Ovary (tissue), 9 donors: ENCODE data around the gene SMAD3. TPM values are rescaled to one million over a fixed set of nuclear protein-coding genes. Genes with fewer than 3 reads are reported as not detected.

ENCODE experiments used
- DNase-seq, 5 donors: peaks; one replicate each; pipeline ENCODE4 v3.0.0-alpha.2; 2019 to 2020
- H3K27ac ChIP-seq, 2 donors: fragments of 200-600 bp; one replicate each; pipeline versions ENCODE4 v1.5.1 to v1.8.0; 2019 to 2022
- H3K27me3 ChIP-seq: fragments of 200-600 bp; one replicate; pipeline ENCODE4 v1.8.0; 2022
- H3K36me3 ChIP-seq: fragments of 200-600 bp; sonication (generic); one replicate; pipeline ENCODE4 v1.5.1; 2019
- H3K4me1 ChIP-seq: one replicate; pipeline ENCODE4 v1.8.1; 2013; ENCODE audit warnings: mild to moderate bottlenecking, moderate library complexity; ENCODE audit not compliant: insufficient read depth
- H3K4me3 ChIP-seq: fragments of 200-600 bp; sonication (generic); one replicate; pipeline ENCODE4 v1.5.1; 2017
- H3K9me3 ChIP-seq, 2 donors: fragments of 200-600 bp in 1 of 2; sonication (generic) in 1 of 2; one replicate each; pipeline versions ENCODE4 v1.5.1 to v1.8.1; 2013 to 2019; ENCODE audit warnings: mild to moderate bottlenecking in 1 of 2, moderate library complexity in 1 of 2
- EP300 ChIP-seq: sonication (generic); formaldehyde crosslinking; IDR thresholded peaks from one replicate; pipeline ENCODE4 v1.6.1; 2017; ENCODE audit warnings: antibody characterized with exemption
- POLR2A ChIP-seq: fragments of 450-650 bp; IDR thresholded peaks from one replicate; pipeline ENCODE4 v1.6.1; 2017; ENCODE audit warnings: antibody characterized with exemption, mild to moderate bottlenecking, moderate library complexity
- WGBS, 3 donors: extraction: QIAGEN DNeasy Blood & Tissue Kit in 1 of 3; methylation state at CpG; one replicate each; pipeline versions ENCODE4 v1.1.5 to v1.1.7; 2013 to 2017; 5-methylcytosine and 5-hydroxymethylcytosine counted together
- intact Hi-C, 4 donors: fragments of 100-400 bp; cut with DNase I; formaldehyde crosslinking; loops; one replicate each; pipeline versions ENCODE4 v1.11.0 to v1.15.1; 2022 to 2023
- polyA plus RNA-seq, 2 donors: library from polyadenylated mRNA; stranded (reverse); fragments of 200-250 nt in 1 of 2; fragments of 350-450 nt in 1 of 2; fragmentation: Illumina TruSeq in 1 of 2; extraction: RNeasy Lipid Tissue Mini Kit (QIAGEN cat#74804) in 1 of 2; gene quantifications; one replicate each; pipeline ENCODE4 v1.2.3, GENCODE V29; 2013 to 2014
- total RNA-seq, 7 donors: library from RNA; depleted of rRNA in 2 of 7; stranded (reverse); fragments of >200 nt in 2 of 7; fragmentation: NEBNext Ultra II Directional in 3 of 7; extraction: Animal tissue kit (Norgen Biotek cat#: 25700) in 3 of 7; gene quantifications; one replicate each; pipeline versions ENCODE4 v1.1.0 to v1.2.4, GENCODE V29; 2016 to 2023
- TF ChIP-seq, protein P1 (sequence below), 3 donors: fragments of 450-650 bp in 2 of 3; fragments of 200-600 bp in 1 of 3; IDR thresholded peaks; one replicate each; pipeline versions ENCODE4 v1.5.1 to v1.8.0; 2016 to 2022; ENCODE audit warnings: antibody characterized with exemption in 3 of 3, mild to moderate bottlenecking in 1 of 3
- donor health status: DM: no; HTN: no; CAD: no; lungs with moderate emphysema.
- donor health status: DM: no; HTN: no; CAD: no.
- donor health status: Bipolar disorder and iron deficiency.
- donor health status: DM: yes; HTN: yes; CAD: no.
- donor health status: DM: no; HTN: no; CAD: no.
- donor health status: DM: yes; HTN: yes; CAD: no.

The SMAD3 gene
- total and polyA plus RNA-seq, 9 donors = 18.7 to 78.6 (median 46.0) TPM

- Histone ChIP-seq H3K36me3 (no peaks in the 10 kb centered on the region), H3K27ac (peak overlapping the region in 1 of 2 donors; percentile 84), H3K9me3 (no peaks in the 10 kb centered on the region), H3K27me3 (no peaks in the 10 kb centered on the region), H3K4me1 (peaks cover 57% of the 10 kb centered on the region), H3K4me3 (no peak overlapping the region)
- intact Hi-C loops = loop anchor here in 2 of 4 donors (10.0 kb wide), 1 partner anchor 63 kb away; the partner anchor contains the start of gene SMAD3 (in 2 of the 2)
- TF ChIP-seq POLR2A (no peak), EP300 (no peak)
- TF ChIP-seq, protein P1, sequence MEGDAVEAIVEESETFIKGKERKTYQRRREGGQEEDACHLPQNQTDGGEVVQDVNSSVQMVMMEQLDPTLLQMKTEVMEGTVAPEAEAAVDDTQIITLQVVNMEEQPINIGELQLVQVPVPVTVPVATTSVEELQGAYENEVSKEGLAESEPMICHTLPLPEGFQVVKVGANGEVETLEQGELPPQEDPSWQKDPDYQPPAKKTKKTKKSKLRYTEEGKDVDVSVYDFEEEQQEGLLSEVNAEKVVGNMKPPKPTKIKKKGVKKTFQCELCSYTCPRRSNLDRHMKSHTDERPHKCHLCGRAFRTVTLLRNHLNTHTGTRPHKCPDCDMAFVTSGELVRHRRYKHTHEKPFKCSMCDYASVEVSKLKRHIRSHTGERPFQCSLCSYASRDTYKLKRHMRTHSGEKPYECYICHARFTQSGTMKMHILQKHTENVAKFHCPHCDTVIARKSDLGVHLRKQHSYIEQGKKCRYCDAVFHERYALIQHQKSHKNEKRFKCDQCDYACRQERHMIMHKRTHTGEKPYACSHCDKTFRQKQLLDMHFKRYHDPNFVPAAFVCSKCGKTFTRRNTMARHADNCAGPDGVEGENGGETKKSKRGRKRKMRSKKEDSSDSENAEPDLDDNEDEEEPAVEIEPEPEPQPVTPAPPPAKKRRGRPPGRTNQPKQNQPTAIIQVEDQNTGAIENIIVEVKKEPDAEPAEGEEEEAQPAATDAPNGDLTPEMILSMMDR (IDR thresholded peaks at IDR 0.05) = no peak
- peak in 2 of 5 donors; percentile 29 to 37 for DNase-seq
- 24 to 26% (median 24%) methylated on average over 4 of the region's 4 CpGs for WGBS, 3 donors
Measured at GRCh38 chr15:67127965-67128364, 62.6 kb downstream of the SMAD3 start.

DNA sequence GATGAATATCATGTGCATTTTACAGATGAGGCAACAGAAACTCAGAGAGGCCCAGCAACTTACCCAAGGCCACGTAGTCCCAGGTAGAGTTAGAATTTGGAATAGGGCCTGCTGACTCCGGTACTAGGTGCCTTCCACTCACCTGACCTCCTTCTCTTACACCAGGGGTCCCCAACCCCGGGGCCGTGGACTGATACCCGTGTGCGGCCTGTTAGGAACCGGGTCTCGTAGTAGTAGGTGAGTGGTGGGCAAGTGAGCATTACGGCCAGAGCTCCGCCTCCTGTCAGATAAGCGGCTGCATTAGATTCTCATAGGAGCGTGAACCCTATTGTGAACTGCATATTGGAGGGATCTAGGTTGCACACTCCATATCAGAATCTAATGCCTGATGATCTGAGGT is 64.8 kb downstream of the SMAD3 start:
- H3K27ac ChIP-seq = no peak overlapping the region
- WGBS, 3 donors = 82 to 92% (median 89%) methylated on average over 12 of the region's 12 CpGs
- H3K9me3 ChIP-seq = no peaks in the 10 kb centered on the region
- H3K4me3 ChIP-seq = no peak overlapping the region
- intact Hi-C loops = no loop called here
- DNase-seq = no peak
- peaks cover 64% of the 10 kb centered on the region for H3K4me1 ChIP-seq
- TF ChIP-seq POLR2A (no peak), EP300 (no peak)
- TF ChIP-seq, protein P1 (IDR thresholded peaks at IDR 0.05) = no peak
- no peaks in the 10 kb centered on the region for H3K36me3 ChIP-seq
- H3K27me3 ChIP-seq = no peaks in the 10 kb centered on the region

DNA sequence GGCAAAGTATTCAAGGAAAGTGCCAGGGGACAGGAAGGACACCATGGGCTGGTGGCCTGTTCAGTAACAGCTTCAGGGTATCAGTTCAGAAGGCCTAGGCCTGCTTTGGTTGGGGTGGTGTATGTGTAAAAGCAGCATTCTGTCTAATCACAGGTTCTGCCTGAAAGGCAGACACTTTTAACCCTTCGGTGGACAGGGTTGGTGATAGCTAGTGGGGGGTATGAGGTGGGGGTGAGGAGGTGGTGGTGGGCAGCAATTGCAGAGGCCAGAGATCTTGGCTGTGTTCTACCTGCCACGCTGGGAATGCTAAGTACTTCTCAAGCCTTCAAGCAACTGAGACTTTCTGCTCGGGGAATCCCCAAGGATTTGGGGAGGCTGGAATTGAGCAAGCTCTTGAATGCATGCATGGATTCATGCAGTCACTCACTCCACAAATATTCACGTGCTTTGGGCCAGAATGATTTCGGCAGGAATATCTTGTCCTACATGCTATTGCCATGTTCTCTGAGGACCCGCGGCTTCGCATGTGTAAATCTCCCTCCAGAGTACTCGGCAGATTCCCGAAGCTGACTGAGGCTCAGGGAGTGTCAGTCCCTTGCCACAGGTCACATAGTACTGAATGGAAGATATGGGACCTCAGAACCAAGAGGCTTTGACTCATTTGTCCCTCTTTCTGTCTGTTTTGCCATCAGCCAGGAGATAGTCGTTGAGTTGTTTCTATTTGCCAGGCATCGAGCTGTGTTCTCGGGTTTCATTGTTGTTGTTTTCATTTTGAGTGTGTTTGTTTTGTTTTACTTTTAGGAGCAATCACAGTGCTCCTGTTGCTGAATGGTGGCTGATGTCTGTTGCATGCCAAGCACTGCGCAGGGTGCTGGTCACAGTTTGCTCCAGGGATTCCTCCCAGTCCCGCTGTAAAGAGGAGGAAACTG is 65.5 kb downstream of the SMAD3 start:
- 45 to 61% (median 56%) methylated on average over 15 of the region's 15 CpGs for WGBS, 3 donors
- DNase-seq = peak in 1 of 5 donors; percentile 45
- no peaks in the 10 kb centered on the region for H3K27me3 ChIP-seq
- no peaks in the 10 kb centered on the region for H3K9me3 ChIP-seq
- no peak overlapping the region for H3K27ac ChIP-seq
- intact Hi-C loops = no loop called here
- no peaks in the 10 kb centered on the region for H3K36me3 ChIP-seq
- no peak overlapping the region for H3K4me3 ChIP-seq
- peaks cover 59% of the 10 kb centered on the region for H3K4me1 ChIP-seq
- TF ChIP-seq, protein P1 (IDR thresholded peaks at IDR 0.05) = no peak
- no peak for TF ChIP-seq POLR2A

- H3K9me3 ChIP-seq = no peaks in the 10 kb centered on the region
- H3K4me1 ChIP-seq = peaks cover 49% of the 10 kb centered on the region
- no peaks in the 10 kb centered on the region for H3K27me3 ChIP-seq
- 49 to 58% (median 58%) methylated on average over 3 of the region's 3 CpGs for WGBS, 3 donors
- intact Hi-C loops = no loop called here
- no peak overlapping the region for H3K27ac ChIP-seq
- DNase-seq = peak in 1 of 5 donors; percentile 5
- no peak overlapping the region for H3K4me3 ChIP-seq
- H3K36me3 ChIP-seq = no peaks in the 10 kb centered on the region
- TF ChIP-seq POLR2A (no peak), EP300 (no peak)
- TF ChIP-seq, protein P1 (IDR thresholded peaks at IDR 0.05) = no peak
Measured at GRCh38 chr15:67132276-67132675, 66.9 kb downstream of the SMAD3 start.
